Measurements from ENCODE around the gene NCAPD3. TPM values are rescaled to one million over a fixed set of nuclear protein-coding genes. Genes with fewer than 3 reads are reported as not detected.

NCAPD3 gene
- total and polyA plus RNA-seq, 2 of the 13 experiments (the other 11 are each of a cell fraction or from before 2014, with no cell fraction given): 20.7 to 25.6 TPM

DNA sequence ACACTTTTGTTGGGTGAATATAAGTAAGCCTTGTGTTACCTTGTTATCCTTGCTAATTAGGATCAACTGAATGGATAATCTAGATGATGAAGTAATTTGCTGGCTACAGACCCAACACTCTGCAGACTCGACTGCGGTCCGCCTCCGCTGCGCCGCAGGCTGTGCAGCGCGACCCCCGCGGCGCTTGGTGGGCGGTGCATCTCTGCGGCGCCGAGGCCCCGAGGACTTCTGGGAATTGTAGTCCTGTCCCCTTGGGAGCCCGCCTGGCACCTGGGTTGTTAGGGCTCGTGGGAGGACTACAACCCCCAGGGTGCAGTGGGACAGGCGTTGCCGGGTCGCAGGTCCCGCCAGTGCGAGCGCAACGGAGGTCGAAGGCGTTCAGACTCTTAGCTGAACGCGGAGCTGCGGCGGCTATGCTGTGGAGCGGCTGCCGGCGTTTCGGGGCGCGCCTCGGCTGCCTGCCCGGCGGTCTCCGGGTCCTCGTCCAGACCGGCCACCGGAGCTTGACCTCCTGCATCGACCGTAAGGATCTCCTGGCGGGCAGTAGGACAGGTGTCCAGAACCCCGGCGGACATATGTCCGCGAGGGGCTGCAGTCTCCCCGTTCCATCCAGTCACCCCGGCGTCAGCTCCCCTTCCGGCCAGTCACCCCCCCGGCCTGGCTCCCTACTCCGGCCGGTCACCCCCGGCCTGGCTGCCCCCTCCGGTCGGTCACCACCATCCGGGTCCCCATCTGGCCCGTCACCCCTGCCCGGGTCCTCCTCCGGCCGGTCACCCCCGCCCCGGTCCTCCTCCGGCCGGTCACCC, 29.6 kb upstream of the NCAPD3 start, which contains the start of the genes ACAD8 and THYN1 (continued):
- TF ChIP-seq AKNA (CRISPR knock-in tag; IDR thresholded peaks at IDR 0.05; ENCODE audit: borderline replicate concordance): no peak
- no peak for TF ChIP-seq MTA3 (CRISPR knock-in tag; IDR thresholded peaks at IDR 0.05)
- no peak for TF ChIP-seq ATF6 (CRISPR knock-in tag; conservative IDR thresholded peaks at IDR 0.05)
- peak; percentile 96 for TF ChIP-seq KMT2B (CRISPR knock-in tag; IDR thresholded peaks at IDR 0.05)
- TF ChIP-seq ZBTB4 (CRISPR knock-in tag; IDR thresholded peaks at IDR 0.05; ENCODE audit: borderline replicate concordance): peak; percentile 26; the same call in 1 of the 2 replicates
- TF ChIP-seq ZNF354B (CRISPR knock-in tag; IDR thresholded peaks at IDR 0.05): no peak
- TF ChIP-seq PAF1 (CRISPR knock-in tag; IDR thresholded peaks at IDR 0.05): no peak
- no peak for TF ChIP-seq ARID3A (IDR thresholded peaks at IDR 0.05; ENCODE audit: low read depth, low read length)
- TF ChIP-seq RERE (CRISPR knock-in tag; IDR thresholded peaks at IDR 0.05; ENCODE audit: low read depth): 0 out of 2 replicates have a peak, but pooled peaks have one; percentile 27
